ENCODE data around the gene PPOX.
A peak's percentile ranks its signal among the peaks of the same experiment; 100 is the strongest.

PPOX gene

DNA sequence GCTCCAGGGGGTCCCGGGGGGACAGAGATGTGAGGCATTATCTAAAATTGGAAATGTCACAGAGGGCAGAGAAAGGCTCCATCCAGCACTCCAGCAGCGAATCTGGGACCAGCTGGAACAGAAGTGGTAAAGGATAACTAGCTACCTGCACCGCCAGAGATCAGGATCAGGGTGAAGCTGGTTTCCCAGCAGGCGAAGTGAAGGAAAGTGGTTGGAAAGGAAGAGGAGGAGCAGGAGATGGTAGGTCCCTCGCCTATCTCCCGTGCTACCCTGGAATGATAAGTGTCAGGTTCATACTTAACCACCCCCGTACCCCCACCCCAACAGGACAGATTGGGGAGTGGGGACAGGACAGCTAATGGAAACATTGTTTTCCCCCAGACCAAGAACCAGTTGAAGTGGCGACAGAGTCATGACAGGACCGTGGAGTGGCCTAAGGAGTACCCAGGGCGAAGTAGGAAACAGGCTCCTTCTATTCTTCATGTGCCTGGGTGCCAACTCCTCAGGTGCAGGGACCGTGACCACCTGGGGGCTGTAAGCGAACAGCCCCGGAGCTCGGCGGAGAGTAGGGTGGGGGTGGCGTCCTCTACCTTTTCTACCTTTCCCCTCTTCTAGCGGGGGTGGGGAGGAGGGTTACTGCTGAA lies 10.4 kb downstream of the PPOX start:
- DNase-seq: no peak

- DNase-seq: peak; percentile 75
Measured at GRCh38 chr1:161177112-161177935, 11.1 kb downstream of the PPOX start, which contains the start of gene B4GALT3. B4GALT3 (minus strand) TSS chr1:161177507; CDS start chr1:161176060, 1,447 bp downstream.

- DNase-seq: no peak
Measured at GRCh38 chr1:161177936-161178244, 11.7 kb downstream of the PPOX start.

GRCh38 chr1:161179698-161180097 lies 13.5 kb downstream of the PPOX start:
- DNase-seq: no peak

GRCh38 chr1:161180639-161181038 lies 14.4 kb downstream of the PPOX start:
- DNase-seq: no peak

- DNase-seq: no peak
Measured at GRCh38 chr1:161182214-161182613, 16.0 kb downstream of the PPOX start.

GRCh38 chr1:161185282-161185682 lies 19.1 kb downstream of the PPOX start:
- DNase-seq: no peak

GRCh38 chr1:161185732-161186311 lies 19.6 kb downstream of the PPOX start:
- DNase-seq: no peak

DNA sequence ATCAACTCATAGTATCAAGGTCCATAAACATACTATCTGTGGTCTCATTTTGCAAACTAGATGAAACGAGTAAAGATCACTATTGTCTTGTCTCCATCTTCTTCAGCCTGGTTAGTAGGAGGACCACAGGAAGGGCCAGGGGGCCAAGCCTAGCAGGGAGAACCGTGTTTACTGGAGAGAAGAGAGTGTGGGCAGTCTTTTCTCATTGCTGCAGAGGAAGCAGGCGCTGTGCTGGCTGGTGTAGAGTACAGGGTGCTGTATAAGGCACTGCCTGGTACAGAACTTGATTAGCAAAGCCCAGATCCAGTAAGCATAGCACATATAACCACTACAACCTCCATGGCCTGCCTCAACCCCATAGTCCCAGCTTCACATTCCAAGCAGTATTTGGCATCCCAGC lies 21.1 kb downstream of the PPOX start:
- no peak for DNase-seq

DNA sequence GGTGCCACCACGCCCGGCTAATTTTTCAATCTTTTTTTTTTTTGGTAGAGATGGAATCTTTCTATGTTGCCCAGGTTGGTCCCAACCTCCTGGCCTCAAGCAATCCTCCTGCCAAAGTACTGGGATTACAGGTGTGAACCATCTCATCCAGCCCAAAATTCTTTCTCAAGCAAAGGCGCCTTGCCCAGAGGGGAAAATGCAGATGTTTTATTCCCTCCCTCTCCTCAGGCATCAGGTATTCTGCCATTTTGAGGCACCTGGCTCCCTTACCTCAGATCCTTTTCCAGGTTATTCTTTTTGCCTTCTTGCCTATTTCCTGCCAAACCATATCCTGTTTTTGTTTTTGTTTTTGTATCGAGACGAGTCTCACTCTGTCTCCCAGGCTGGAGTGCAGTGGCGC lies 22.2 kb downstream of the PPOX start:
- DNase-seq: no peak

GRCh38 chr1:161189036-161189435 lies 22.8 kb downstream of the PPOX start:
- DNase-seq: no peak

- DNase-seq: no peak
Measured at GRCh38 chr1:161190962-161191521, 24.8 kb downstream of the PPOX start.

DNA sequence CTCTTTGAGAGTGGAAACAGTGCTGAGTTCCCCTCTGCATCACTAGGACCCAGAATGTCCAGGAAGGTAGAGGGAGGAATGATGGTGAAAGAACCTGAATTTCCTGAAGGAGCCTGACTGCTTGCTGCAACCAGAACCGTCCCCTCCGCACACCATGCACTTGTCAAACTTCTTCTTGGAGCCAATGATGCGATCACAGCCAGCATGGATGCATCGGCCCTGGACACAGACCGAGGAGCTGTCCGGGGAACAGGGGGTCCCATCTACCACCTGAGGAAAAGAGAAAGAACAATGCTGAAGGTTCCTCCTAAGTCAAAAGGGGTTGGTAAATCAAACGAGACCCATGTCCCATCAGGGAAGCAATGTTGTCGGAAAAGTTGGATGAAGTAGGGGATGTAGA lies 25.7 kb downstream of the PPOX start:
- no peak for DNase-seq

- DNase-seq: peak; percentile 44
Measured at GRCh38 chr1:161192476-161193465, 26.5 kb downstream of the PPOX start.

DNA sequence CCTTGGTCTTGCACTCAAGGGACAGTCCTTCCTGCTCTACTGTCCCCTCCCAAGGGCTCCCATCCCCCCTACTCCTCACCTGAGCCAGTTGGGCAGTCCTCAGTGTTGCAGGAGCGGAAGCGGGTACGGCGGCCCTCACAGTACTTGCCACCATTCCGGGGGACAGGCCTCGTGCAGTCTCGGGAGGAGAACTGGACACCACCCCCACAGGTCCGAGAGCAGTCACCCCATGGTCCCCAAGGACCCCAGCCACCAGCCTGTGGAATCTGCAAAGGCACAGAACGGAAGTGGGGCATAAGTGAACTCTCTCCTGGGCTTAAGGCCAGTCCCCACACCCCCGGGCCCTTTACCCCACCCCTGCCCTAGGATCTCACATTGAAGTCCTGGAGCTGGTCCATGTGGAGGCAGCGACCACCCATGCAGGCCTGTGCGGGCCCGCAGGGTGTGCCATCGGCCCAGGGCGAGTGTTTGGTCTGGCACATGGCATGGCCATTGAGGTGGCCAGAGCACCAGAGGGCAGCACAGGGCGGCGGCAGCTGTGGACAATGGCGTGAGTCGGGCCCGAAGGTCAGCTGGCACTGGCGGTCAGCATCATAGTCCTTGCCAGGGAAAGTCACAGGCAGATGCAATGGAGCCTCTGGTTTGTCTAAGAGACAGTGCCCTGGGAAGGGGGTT lies 27.5 kb downstream of the PPOX start:
- DNase-seq: no peak

- no peak for DNase-seq
Measured at GRCh38 chr1:161195171-161195570, 28.9 kb downstream of the PPOX start.

GRCh38 chr1:161196111-161196510 lies 29.9 kb downstream of the PPOX start:
- DNase-seq: no peak

DNA sequence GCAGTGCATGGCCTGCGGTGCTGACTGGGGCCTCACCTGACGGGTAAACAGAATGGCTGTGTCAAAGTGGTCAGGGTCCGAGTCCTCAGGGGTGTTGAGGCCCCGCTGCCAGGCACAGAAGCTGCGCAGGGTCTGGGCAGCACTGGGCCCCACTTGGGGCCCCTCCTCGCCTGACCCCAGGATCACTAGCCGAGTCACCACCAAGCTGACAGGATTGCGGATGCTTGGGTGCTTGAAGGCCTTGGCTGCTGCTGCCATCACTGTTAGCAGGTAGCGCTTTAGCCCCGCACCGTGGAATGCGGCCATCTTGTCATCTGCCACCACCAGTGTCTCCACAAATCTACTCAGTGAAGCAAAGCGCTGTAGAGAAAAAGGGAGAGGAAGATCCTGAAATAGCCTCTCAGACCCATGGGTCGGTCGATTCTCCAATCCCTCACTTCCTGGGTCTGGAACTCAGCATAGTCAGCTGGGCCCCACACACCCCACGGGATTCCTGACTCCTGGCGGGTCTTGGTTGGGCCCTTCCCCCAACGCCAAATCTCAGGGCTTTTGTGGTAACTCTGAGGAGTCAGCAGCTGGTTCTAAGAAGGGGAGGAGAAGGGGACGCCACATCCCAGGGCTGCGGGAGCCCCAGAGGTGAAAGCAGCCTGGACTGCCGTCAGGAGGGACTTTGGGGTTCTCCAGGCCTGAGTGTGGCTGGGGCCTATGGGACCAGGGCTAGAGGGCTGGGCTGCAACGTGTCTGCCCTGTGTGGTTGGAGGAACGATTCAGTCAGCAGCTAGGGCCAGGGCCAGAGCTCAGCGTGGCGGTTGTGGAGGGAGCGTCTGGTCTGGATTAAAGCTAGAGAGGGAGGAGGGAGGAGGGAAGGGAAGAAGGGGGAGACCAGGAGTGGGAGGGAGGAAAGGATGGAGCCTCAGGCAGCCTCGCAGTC lies 30.6 kb downstream of the PPOX start:
- no peak for DNase-seq

GRCh38 chr1:161197560-161198193 lies 31.5 kb downstream of the PPOX start:
- DNase-seq: no peak

GRCh38 chr1:161198194-161198896 lies 32.1 kb downstream of the PPOX start:
- peak; percentile 9 for DNase-seq

Data from T1000 (cell line).